HG03135 (cell line): ENCODE results near the gene SLC6A18.
"Not testable (repeated sequence)": the region's sequence is repeated elsewhere in the genome, so short reads cannot be mapped to it uniquely, and the experiment has no call there.

Experiments
- ATAC-seq: cut with Tn5 transposase; IDR thresholded peaks from one replicate; pipeline ENCODE4 v1.9.1; 2021; ENCODE audit warnings: mild to moderate bottlenecking, moderate library complexity; ENCODE audit not compliant: unreplicated experiment

SLC6A18 gene

DNA sequence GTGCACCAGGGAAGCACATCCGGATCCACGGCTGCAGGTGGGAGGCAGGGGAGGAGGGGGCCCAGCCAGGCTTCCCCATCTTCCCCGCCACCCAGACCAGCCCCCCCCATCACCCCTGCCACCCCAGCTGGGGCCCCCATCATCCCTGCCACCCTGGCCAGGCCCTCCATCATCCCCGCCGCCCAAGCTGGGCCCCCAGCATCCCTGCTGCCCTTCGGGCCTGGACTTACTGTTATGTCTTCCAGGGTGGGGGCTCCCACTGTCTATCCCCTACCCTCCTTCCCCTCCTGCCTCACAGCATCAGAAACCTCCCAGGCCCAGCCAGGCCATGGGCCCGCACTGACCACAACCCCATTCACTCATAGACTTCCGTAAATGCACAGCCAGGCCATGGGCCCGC lies 27.5 kb downstream of the SLC6A18 start:
- no peak for ATAC-seq

DNA sequence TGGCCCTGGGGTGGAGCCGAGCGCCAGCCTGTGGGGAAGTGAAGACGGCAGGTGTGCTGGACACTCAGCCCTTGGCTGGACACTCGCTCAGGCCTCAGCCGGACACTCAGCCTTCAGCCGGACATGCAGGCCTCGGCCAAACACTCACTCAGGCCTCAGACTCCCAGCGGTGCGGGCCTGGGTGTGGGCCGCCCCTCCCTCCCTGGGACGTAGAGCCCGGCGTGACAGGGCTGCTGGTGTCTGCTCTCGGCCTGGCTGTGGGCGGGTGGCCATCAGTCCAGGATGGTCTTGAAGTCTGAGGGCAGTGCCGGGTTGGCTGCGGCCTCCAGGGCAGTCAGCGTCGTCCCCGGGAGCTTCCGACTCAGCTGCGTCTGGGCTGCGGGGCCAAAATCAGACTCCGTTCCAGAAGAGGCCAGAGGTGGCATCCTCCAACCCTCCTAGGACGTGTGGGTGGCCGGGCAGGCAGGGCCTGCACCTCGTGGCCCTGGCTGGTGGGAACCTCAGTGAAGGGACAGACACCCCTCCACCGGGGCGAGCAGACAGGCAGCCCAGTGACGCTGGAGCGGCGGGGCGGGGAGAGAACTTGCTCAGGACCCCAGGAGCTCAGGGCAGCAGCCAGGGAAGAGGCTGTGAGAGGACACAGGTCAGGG lies 28.4 kb downstream of the SLC6A18 start:
- no peak for ATAC-seq

DNA sequence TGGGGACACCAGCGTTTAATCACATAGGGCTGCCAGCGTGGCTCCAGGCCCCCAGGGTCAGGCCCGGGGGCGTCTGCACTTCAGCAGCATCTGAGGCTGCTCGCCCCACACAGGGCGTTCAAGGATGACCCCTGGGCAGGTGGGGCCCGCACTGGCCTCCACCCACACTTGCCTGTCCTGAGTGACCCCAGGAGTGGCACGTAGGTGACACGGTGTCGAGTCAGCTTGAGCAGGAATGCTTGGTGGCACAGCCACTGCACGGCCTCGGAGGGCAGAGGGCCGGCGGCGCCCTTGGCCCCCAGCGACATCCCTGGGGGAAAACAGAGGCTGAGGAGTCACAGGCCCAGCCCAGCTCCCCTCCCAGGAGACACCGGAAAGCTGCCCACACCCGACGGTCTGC lies 29.0 kb downstream of the SLC6A18 start:
- no peak for ATAC-seq

DNA sequence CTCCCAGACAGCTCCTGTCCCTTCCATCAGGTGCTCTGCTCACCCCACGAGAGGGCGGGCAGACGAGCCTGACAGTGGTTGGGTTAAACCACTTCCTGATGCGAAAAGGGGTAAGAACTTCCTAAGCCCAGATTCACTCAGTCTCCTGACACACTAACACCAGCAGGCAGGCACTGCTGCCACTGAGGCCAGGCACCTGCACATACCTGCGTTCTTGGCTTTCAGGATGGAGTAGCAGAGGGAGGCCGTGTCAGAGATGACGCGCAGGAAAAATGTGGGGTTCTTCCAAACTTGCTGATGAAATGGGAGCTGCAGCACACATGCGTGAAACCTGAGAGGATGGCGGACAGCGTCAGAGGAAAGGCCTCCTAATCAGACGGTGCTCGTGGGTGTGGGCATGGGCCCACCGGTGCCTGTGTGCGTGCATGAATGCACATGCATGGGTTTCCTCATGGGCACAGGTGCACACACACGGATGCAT lies 29.9 kb downstream of the SLC6A18 start:
- no peak for ATAC-seq

DNA sequence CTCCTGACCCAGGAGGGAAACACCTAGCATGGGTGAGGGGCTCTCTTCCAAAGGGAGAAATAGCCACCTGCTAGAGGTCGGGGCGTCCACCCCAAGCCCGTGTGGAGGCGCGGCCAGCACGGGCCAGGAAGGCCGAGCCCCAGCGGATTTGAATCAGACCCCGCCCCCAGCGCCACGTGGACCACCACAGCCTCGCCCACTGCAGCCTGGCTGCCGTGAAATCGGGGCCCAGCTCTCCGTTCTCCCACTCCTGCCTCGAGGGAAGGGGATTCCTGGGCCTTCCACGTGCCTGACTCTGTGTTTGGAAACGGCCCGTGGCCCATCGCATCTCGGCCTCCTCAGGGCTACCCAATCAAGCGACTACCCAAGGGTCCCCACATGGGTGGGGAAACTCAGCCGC lies 31.6 kb downstream of the SLC6A18 start:
- ATAC-seq, result no peak

DNA sequence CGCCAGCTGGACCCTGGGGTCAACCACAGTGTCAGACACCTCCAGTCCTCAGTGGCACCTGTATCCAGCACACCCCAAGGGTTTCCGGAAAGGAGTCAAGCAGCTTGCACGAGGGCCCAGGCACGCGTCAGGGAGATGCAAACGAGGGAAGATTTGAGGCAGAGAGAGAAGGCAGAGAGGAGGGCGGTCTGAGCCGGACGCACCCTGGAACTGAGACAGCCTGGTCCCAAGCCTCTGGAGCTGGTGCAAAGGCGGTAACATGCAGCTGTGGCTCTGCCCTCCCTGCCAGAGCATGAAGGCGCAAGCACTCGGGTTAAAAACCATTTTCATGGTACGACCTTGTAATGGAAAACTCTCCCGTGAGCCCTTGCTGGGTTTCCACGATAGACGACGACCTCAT lies 32.2 kb downstream of the SLC6A18 start:
- ATAC-seq, result no peak

DNA sequence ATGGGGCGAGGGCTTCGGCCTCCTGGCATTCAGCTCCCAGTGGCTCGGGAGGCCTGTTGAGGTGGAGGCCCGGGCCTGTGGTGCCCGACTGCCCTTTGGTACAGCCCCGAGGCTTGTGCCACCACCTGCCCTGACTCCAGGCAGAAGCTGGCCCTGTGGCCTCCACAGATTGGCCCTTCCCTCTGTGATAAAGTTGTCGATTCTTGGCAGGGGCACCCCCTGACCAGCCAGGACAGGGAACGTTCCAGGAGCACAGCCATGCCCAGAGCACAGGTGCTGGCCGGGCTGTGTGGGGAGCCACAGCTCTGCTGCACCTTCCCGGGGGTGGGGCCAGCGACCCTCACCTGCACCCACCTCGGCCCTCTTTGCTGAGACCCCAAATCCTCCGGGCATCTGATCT lies 32.7 kb downstream of the SLC6A18 start:
- no peak for ATAC-seq

DNA sequence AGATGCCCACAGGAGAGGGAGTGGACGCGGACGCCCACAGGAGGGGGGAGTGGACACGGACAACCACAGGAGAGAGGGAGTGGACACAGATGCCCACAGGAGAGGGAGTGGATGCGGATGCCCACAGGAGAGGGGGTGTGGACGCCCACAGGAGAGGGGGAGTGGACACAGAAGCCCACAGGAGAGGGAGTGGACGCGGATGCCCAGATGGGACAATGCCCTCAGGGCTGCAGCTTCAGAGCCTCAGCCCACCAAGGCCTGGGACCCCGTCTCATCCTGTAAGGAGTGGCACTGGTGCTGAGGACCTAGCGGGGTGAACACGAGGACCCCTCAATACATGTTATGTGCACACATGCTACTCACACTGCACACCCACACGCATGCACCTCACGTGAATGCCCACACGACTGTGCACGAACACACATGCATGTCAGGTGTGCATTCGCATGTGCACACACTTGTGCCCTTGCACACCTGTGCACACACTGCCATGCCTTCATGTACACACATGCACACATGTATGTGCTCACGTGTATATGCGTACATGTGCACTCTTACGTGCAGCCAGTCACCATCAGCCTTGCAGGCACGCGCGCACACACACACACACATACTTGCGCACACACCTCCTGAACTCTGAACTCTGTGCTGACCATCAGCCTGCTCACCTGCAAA lies 34.8 kb downstream of the SLC6A18 start:
- no peak for ATAC-seq

DNA sequence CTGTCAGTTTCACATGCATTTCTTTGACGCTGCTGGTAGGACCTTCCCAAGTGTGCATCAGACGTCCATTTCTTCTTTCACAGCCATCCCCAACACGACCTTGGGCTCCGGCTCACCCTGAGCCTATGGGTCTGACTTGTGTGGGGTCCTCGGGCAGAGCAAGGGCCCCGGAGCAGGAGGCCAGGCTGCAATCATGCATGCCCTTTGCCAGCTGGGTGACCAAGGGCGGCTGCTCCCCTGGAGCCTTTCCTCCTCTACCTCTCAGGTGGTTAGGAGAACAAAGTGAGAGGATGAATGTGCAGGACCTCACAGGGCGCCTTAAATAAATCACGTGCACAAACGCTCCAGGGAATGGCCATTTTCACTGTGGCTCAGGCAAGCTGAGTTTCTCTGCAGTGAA lies 36.5 kb downstream of the SLC6A18 start:
- ATAC-seq, result no peak

DNA sequence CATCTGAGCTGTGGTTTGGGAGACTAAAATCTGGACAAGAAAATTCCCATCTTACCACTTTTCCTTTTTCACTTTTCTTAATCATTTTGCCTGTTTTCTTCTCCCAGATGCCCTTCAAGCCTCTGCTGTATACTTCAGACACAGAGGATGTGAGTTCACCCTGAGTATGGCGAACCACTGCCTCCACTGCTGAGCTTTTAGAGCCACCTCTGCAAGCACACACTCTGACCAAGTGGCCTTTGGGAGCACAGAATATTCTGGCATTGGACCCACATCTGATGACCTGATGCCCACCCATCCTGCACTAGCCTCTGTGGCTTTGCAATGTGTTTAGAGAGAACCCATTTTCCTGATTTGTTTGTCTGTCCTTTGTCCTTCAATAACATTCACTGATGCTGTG lies 37.2 kb downstream of the SLC6A18 start:
- no peak for ATAC-seq

DNA sequence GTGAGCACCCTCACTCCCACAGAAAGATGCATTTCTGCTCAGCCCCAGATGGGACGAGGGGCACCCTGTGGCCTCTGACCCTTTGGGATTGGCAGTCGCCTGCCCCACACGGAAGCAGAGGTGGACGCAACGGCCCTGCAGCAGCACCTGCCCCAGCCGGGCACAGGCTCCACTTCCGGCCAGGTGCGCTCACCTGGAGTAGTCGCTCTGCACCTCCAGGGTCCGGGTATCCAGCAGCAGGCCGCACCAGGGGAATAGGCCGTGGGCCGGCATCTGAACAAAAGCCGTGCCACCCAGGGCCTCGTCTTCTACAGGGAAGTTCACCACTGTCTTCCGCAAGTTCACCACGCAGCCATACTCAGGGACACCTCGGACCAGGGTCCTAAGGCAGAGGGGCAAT lies 39.0 kb downstream of the SLC6A18 start:
- ATAC-seq, result no peak

DNA sequence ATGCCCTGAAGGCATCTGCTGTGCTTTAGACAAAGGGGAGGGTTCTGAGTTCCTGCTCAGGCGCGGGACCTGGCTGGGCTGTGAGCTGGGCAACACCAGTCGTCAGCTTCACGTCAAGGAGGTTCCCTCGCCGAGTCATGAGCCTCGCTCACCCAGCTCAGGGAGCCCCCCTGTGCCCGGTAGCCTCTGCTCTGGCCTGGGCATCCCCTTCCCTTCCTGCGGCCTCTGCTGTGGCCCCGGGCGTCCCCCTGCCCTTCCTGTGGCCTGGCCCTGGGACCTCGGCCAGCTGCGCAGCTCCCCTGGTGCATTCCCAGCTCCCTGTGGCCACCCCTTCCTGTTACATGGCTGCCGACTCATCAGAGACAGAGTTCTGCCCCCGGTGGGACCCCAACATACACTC lies 39.8 kb downstream of the SLC6A18 start:
- no peak for ATAC-seq

DNA sequence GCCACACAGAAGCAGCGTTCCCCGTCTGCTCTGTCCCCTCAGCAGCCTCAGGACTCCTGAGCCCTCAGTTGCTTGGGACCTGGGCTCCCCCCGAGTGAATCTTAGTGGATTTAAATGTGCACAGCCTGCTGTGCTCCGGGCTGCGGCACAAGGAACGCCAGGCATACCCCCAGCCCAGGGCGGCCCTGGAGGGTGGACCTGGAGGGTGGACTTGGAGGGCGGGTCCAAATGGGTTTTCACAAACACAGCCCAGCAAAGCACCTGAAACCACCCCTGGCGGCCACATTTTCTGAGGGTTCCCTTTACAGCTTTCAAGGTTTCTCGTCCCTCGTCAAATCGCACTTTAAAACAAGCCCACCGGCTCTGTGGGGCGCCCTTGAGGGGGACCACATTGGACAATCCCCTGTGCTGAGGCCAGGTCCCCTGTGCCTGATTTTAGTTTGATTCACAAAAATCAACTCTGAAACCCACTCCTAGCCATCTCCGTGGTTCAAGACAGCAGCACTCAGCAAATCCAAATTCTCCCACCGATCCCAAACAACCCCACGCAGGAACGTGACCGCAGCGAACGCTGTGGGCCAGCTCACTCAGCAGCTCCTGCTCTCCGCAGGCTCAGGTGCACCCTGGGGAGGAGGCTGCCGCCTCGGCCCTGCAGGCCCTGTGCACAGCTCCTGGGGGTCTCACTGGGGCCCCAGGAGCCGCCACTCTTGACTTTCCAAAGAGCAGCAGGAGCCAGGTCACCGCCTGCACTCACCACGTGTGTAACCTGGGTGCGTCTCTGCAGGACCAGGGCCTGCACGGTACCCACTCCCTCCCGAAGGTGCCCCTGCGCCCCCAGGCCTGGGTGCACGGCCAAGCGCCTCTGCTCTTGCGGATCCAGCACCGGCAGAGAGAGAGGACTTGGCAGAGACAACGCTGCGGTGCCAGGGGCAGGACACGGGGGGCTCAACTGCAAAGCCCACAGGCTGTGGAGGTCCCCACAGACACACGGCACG lies 40.6 kb downstream of the SLC6A18 start:
- ATAC-seq, result no peak

DNA sequence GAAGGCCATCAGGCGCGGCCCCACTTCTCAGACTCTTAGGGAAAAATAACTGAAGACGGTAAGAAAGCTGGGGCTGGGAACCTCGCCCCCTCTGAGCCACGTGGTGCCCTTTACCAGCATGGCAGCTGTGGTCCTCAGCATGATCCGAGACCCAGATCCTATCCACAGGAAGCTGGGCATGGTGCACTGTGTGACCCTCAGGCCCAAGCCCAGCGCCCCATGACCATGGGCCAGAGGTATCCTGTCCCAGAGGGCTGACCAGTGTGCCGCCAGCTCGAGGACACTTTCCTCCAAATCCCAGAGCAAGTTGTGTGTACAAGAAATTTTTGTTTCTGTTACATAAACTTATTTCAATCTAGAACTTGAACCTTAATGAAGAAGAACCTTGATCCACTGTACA lies 41.6 kb downstream of the SLC6A18 start:
- no peak for ATAC-seq

DNA sequence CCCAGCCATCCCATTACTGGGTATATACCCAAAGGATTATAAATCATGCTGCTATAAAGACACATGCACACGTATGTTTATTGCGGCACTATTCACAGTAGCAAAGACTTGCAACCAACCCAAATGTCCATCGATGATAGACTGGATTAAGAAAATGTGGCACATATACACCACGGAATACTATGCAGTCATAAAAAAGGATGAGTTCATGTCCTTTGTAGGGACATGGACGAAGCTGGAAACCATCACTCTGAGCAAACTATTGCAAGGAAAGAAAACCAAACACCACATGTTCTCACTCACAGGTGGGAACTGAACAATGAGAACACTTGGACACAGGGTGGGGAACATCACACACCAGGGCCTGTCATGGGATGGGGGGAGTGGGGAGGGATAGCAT lies 42.3 kb downstream of the SLC6A18 start:
- ATAC-seq, result not testable (repeated sequence)

DNA sequence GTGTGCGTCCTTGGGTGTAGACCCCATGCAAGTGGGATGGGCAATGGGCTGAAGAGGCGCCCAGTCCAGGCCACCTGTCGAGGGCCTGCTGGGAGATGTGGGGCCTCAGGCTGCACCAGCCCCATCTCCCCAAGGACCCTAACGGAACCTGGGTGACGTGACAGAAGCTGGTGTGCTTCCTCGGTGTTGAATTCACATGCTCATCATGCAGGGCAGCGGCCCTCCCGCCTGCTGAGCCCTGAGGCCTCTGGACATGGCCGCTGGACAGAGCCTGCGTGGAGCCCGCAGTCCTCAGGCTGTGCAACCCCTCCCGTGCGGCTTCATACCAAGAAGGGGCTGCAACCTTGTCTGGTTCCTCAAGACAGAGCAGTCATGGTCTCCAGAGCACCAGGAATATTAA lies 42.9 kb downstream of the SLC6A18 start:
- no peak for ATAC-seq

DNA sequence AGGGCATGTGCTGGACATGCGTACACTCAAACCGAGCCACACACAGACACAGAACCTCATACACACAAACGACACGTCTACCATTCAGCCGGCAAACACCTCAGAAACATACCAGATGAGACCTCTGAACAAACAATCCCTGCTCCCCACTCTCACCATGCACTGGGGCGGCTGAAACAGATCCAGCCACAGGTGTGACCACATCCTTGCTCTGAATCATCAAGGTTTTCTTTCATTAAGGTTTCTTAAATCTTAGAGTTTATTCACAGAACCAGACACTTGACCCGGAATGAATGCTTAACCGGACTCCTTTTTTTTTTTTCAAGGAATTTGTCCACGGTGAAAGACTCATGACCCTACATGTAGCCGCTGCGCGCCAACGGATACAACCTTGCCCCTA lies 43.5 kb downstream of the SLC6A18 start:
- no peak for ATAC-seq

DNA sequence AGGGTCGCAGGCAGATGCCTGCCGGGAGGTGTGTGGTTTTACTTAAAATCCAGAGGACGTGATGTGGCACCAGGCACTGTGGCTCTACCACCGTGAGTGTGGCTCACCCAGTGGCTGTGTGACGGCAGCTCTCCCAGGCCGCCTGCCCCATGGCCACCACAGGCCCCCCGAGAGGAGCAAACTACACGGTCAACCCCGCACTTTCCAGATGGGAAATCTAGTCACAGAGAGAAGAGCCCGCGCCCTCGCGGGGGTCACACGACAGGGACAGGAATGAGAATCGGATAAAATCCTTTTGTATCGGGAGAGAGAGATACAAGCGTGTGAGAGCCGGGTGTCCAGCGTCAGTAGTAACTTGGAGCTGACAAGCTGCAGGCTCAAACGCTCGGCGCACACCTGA lies 45.2 kb downstream of the SLC6A18 start:
- no peak for ATAC-seq

DNA sequence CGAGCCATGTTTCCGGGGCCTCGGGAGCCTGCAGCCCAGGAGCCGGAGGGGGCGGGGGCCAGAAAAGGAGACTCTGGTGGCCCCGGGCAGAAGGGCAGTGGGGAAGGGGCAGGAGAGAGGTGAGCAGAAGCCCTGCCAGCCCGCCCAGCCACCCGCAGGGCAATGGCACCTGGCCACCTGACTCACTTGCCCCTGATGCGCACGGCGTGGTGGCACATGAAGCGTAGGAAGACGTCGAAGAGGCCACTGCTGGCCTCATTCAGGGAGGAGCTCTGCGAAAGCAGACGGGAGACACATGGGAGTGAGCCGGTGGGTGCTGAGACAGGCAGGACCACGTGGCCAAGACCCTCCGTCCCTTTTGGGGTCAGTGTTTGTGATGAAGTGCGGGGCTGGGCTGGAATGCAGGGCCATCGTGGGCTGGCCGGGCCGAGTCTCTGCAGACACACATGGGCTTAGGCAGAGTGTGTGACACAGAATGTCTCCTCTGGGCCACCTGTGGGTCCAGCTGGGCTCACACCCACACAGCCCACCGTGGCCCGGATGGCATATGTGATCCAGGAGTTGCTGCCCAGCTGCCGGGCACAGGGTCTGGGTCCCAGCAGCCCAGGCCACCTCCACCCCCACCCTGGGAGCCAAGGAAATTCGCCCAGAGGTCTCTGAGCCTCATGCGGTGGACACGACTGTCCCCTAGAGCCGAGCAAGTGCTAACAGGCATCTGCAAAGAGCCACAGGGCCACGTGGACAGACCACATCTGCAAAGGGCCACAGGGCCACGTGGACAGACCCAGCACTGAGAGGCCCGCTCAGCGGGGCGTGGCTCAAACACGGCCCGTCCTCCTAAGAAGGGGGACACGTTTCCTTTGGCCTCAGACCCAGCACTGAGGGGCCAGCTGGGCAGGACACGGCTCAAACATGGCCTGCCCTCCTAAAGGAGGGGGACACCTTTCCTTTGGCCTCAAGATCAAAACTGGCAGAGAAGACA lies 46.0 kb downstream of the SLC6A18 start:
- no peak for ATAC-seq

DNA sequence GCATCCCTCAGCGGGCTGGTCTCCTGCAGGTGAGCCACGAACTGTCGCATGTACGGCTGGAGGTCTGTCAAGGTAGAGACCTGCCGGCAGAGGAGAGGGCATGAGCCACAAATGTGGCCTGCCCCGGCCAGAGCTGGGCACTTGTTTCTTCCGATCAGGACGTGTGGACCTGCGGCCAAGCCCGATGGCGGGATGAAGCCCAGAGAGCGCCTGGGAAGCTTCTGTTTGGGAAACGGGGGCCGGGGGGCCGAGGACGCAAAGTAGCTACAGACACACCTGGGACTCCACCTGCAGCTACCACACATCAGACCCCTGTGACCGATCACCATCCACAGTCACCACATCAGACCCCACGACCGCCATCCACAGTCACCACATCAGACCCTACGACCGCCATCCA lies 47.0 kb downstream of the SLC6A18 start:
- no peak for ATAC-seq
